Keratinocyte (primary cell): ENCODE results near the gene ANO10. TPM values are rescaled to one million over a fixed set of nuclear protein-coding genes. Genes with fewer than 3 reads are reported as not detected.

ENCODE experiments used
- DNase-seq: peaks from one replicate; pipeline ENCODE4 v3.0.0-alpha.2; 2011; ENCODE audit warnings: low read depth, missing footprints, low spot score
- FAIRE-seq: peaks from 2 replicates; lab custom pipeline; 2011; peaks lifted over from hg19 to GRCh38; lab: Jason Lieb, UNC
- H2AFZ ChIP-seq: 2 replicates; pipeline ENCODE4 v1.6.0; 2012; ENCODE audit warnings: low read length, control low read depth, inconsistent platforms; ENCODE audit not compliant: control insufficient read depth
- H3K27ac ChIP-seq: 2 replicates; pipeline ENCODE4 v1.5.1; 2011; ENCODE audit warnings: low read length; ENCODE audit not compliant: control insufficient read depth, insufficient read depth
- H3K27me3 ChIP-seq: 3 replicates; pipeline ENCODE4 v1.6.0; 2011; ENCODE audit warnings: low read length; ENCODE audit not compliant: control insufficient read depth, insufficient read depth; ENCODE audit errors: extremely low read depth
- H3K36me3 ChIP-seq, 2 experiments: 2 replicates in 1 of 2; 3 replicates in 1 of 2; pipeline ENCODE4 v1.5.1; 2011; ENCODE audit warnings: low read length in 2 of 2, mild to moderate bottlenecking in 1 of 2; ENCODE audit not compliant: control insufficient read depth in 2 of 2, insufficient read depth in 2 of 2; ENCODE audit errors: extremely low read depth in 1 of 2
- H3K4me1 ChIP-seq: 3 replicates; pipeline ENCODE4 v1.5.1; 2011; ENCODE audit warnings: low read length; ENCODE audit not compliant: control insufficient read depth, insufficient read depth; ENCODE audit errors: extremely low read depth
- H3K4me2 ChIP-seq: 3 replicates; pipeline ENCODE4 v1.6.0; 2011; ENCODE audit warnings: low read depth, low read length; ENCODE audit not compliant: control insufficient read depth, insufficient read depth; ENCODE audit errors: extremely low read depth
- H3K4me3 ChIP-seq, 3 experiments: fragments of 200-600 bp in 1 of 3; sonication (generic) in 1 of 3; 2 replicates in 2 of 3; 3 replicates in 1 of 3; pipeline ENCODE4 v1.5.1; 2011 to 2016; ENCODE audit warnings: low read length in 3 of 3, mild to moderate bottlenecking in 3 of 3, control low read depth in 2 of 3, inconsistent platforms in 1 of 3, low read depth in 1 of 3, mixed read lengths in 1 of 3, mixed run types in 1 of 3, moderate library complexity in 1 of 3; ENCODE audit not compliant: control insufficient read depth in 2 of 3, insufficient read depth in 2 of 3; ENCODE audit errors: extremely low read depth in 1 of 3
- H3K79me2 ChIP-seq: 2 replicates; pipeline ENCODE4 v1.6.0; 2012; ENCODE audit warnings: low read length; ENCODE audit not compliant: control insufficient read depth, insufficient read depth
- H3K9ac ChIP-seq: 3 replicates; pipeline ENCODE4 v1.6.0; 2011; ENCODE audit warnings: low read length; ENCODE audit not compliant: control insufficient read depth, insufficient read depth; ENCODE audit errors: extremely low read depth
- H3K9me1 ChIP-seq: 3 replicates; pipeline ENCODE4 v1.6.0; 2011; ENCODE audit warnings: low read length; ENCODE audit not compliant: control insufficient read depth, insufficient read depth; ENCODE audit errors: extremely low read depth
- H3K9me3 ChIP-seq: 2 replicates; pipeline ENCODE4 v1.5.1; 2012; ENCODE audit warnings: low read depth, low read length; ENCODE audit not compliant: control insufficient read depth
- H4K20me1 ChIP-seq: 3 replicates; pipeline ENCODE4 v1.6.0; 2011; ENCODE audit warnings: low read length; ENCODE audit not compliant: control insufficient read depth, insufficient read depth; ENCODE audit errors: extremely low read depth
- CTCF ChIP-seq, 3 experiments: IDR thresholded peaks in 1 of 3; conservative IDR thresholded peaks in 1 of 3; optimal IDR thresholded peaks in 1 of 3; 2 replicates in 2 of 3; 3 replicates in 1 of 3; pipeline versions ENCODE3 to v1.5.1; 2011; ENCODE audit warnings: low read length in 3 of 3, mild to moderate bottlenecking in 3 of 3, moderate library complexity in 2 of 3, control low read depth in 1 of 3, inconsistent platforms in 1 of 3; ENCODE audit not compliant: insufficient read depth in 2 of 3; ENCODE audit errors: extremely low read depth in 1 of 3
- EZH2 ChIP-seq: IDR thresholded peaks from one replicate; pipeline ENCODE4 v1.6.1; 2012; ENCODE audit warnings: inconsistent platforms, mild to moderate bottlenecking, low read length, moderate library complexity
- dilution Hi-C: fragments of 300-500 bp; cut with MboI; formaldehyde crosslinking; loops from one replicate; pipeline ENCODE4 v1.7.0; 2020; ENCODE audit warnings: low sequenced_read_pairs; ENCODE audit not compliant: extremely low pct_ligation_motif_present
- polyA plus RNA-seq, 5 experiments: library from polyadenylated mRNA; depleted of rRNA in 3 of 5; stranded (reverse) in 3 of 5; stranded (forward) in 1 of 5; unstranded in 1 of 5; fragments of >200 nt; gene quantifications; 1 replicate in 1 of 5; 2 replicates in 3 of 5; 3 replicates in 1 of 5; pipeline versions ENCODE4 v1.2.1 to v1.2.3, GENCODE V29; 2011 to 2012; ENCODE audit warnings: missing spikeins in 2 of 5, low read depth in 1 of 5, low replicate concordance in 1 of 5

ANO10 gene
- polyA plus RNA-seq, 1 donor (not counting 4 experiments of a cell fraction or from before 2014, with no cell fraction given), result 48.8 TPM

DNA sequence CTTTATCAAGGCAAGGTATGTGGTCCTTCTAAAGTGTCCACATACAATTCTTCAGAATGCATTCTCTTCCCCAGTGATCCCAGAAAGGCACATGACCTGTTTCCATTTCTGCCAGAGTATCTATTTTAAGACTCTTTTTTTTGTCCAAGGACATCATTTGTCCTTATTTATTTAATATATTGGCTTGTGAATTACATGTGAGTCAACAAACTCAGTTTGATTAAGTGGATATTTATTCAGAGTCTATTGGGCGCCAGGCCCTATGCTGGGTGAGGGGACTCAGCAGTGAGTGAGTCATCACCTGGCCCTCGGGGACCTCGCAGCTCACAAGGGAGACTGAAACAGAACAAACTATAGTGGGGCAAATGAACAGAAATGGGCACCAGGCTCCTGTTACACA, 198.7 kb downstream of the ANO10 start:
- FAIRE-seq, result no peak
- Histone ChIP-seq H3K9me3 (no peaks in the 10 kb centered on the region), H2AFZ (no peak overlapping the region), H3K9me1 (no peaks in the 10 kb centered on the region), H3K27me3 (no peaks in the 10 kb centered on the region), H3K4me2 (no peak overlapping the region), H3K4me3 (no peak overlapping the region), H3K27ac (no peak overlapping the region), H3K9ac (no peak overlapping the region), H3K4me1 (no peaks in the 10 kb centered on the region), H3K79me2 (no peaks in the 10 kb centered on the region), H4K20me1 (no peaks in the 10 kb centered on the region), H3K36me3 (no peaks in the 10 kb centered on the region)
- dilution Hi-C loops, result no loop called here
- no peak for DNase-seq
- no peak for TF ChIP-seq EZH2
- TF ChIP-seq CTCF (optimal IDR thresholded peaks at IDR 0.05 in 1 of 3, IDR thresholded peaks at IDR 0.05 in 1 of 3, conservative IDR thresholded peaks at IDR 0.05 in 1 of 3; ENCODE audit: extremely low read depth in 1 of 3, insufficient read depth in 2 of 3, low read length in 3 of 3), result no peak

DNA sequence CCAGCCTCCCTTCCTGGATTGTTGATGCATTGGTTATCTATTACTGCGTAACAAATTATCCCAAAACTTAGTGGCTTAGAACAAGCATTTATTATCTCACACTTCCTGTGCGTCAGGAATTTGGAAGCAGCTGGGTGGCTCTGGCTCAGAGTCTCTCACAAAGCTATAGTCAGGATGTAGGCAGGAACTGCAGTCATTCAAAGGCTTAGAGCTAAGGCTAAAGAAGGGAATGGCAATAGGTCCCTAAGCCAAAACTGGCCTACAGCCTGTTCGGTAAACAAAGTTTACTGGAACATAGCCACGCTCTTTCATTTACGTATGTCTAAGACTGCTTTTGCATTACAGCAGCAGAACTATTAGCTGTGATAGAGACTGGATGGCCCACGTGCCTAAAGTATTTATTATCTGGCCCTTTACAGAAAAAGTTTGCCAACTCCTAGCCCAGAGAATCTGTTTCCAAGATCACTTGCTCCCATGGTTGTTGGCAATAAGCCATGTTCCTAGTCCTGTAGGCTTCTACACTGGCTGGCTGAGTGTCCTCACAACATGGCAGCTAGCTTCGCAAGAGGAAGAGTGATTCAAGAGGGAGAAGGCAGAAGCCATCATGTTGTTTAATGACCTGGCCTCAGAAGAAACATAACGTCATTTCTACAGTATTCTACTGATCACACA, 203.1 kb downstream of the ANO10 start:
- Histone ChIP-seq H3K9me3 (no peaks in the 10 kb centered on the region), H3K4me2 (no peak overlapping the region), H4K20me1 (no peaks in the 10 kb centered on the region), H3K9me1 (no peaks in the 10 kb centered on the region), H3K36me3 (peaks cover 0 to 1% of the 10 kb centered on the region in 2 experiments), H3K4me3 (no peak overlapping the region), H2AFZ (no peak overlapping the region), H3K9ac (no peak overlapping the region), H3K4me1 (no peaks in the 10 kb centered on the region), H3K79me2 (no peaks in the 10 kb centered on the region), H3K27me3 (no peaks in the 10 kb centered on the region), H3K27ac (no peak overlapping the region)
- DNase-seq (no peak), FAIRE-seq (no peak)
- TF ChIP-seq EZH2 (no peak), CTCF (optimal IDR thresholded peaks at IDR 0.05 in 1 of 3, IDR thresholded peaks at IDR 0.05 in 1 of 3, conservative IDR thresholded peaks at IDR 0.05 in 1 of 3; ENCODE audit: extremely low read depth in 1 of 3, insufficient read depth in 2 of 3, low read length in 3 of 3) (no peak)
- dilution Hi-C loops, result no loop called here
